ENCODE results near the gene LRATD1.

The LRATD1 gene

GRCh38 chr2:14608245-14608644 lies 24.3 kb upstream of the LRATD1 start:
- H3K27ac ChIP-seq, result no peak overlapping the region
- TF ChIP-seq, protein P1, sequence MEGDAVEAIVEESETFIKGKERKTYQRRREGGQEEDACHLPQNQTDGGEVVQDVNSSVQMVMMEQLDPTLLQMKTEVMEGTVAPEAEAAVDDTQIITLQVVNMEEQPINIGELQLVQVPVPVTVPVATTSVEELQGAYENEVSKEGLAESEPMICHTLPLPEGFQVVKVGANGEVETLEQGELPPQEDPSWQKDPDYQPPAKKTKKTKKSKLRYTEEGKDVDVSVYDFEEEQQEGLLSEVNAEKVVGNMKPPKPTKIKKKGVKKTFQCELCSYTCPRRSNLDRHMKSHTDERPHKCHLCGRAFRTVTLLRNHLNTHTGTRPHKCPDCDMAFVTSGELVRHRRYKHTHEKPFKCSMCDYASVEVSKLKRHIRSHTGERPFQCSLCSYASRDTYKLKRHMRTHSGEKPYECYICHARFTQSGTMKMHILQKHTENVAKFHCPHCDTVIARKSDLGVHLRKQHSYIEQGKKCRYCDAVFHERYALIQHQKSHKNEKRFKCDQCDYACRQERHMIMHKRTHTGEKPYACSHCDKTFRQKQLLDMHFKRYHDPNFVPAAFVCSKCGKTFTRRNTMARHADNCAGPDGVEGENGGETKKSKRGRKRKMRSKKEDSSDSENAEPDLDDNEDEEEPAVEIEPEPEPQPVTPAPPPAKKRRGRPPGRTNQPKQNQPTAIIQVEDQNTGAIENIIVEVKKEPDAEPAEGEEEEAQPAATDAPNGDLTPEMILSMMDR (conservative IDR thresholded peaks at IDR 0.05), result no peak

- H3K27ac ChIP-seq, result no peak overlapping the region
- TF ChIP-seq, protein P1 (conservative IDR thresholded peaks at IDR 0.05), result no peak
These were observed 18.5 kb upstream of the LRATD1 start for GRCh38 chr2:14614017-14614416.

DNA sequence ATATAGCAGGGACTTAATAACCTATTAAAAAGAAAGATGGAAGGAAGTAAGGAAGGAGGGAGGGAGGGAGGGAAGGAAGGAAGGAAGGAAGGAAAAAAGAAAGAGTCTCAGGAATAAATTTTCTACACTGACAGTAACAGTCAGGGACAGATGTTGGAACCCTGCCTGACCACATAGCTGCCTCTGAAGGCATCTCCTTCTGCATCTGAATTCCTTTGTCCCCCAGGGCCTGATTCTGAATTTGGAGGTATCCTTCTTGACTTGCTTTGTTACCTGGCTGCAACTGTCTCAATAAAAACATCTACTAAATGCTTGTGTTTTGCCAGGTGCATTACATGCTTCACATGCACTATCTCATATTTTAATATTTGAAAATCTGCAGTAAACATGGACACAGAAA lies 17.4 kb upstream of the LRATD1 start:
- no peak overlapping the region for H3K27ac ChIP-seq
- TF ChIP-seq, protein P1 (conservative IDR thresholded peaks at IDR 0.05), result no peak

- TF ChIP-seq, protein P1 (conservative IDR thresholded peaks at IDR 0.05), result no peak
- H3K27ac ChIP-seq, result no peak overlapping the region
These were observed 16.8 kb upstream of the LRATD1 start for GRCh38 chr2:14615760-14616159.

DNA sequence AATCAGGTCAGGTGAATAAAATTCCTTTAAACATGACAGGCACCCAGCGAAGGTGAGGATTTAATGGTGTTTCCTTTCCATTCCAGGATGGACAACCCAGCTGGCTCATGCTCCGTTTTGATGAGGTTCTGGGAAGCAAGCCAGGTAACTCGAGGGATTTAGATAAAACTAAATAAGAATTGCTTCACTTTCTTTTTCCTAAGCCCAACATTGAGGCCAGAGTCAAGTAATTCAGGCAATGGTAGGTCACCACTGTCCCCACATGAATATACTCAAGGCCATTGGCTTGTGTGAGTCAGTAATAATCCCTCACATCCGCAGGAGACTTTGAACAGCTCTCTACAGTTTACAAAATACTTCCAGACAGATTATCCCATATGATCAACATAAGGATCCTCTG lies 16.2 kb upstream of the LRATD1 start:
- TF ChIP-seq, protein P1 (conservative IDR thresholded peaks at IDR 0.05), result no peak
- H3K27ac ChIP-seq, result no peak overlapping the region

GRCh38 chr2:14616950-14617349 lies 15.6 kb upstream of the LRATD1 start:
- TF ChIP-seq, protein P1 (conservative IDR thresholded peaks at IDR 0.05), result no peak
- no peak overlapping the region for H3K27ac ChIP-seq

- TF ChIP-seq, protein P1 (conservative IDR thresholded peaks at IDR 0.05), result no peak
- H3K27ac ChIP-seq, result no peak overlapping the region
These were observed 13.1 kb upstream of the LRATD1 start for GRCh38 chr2:14619441-14619840.

DNA sequence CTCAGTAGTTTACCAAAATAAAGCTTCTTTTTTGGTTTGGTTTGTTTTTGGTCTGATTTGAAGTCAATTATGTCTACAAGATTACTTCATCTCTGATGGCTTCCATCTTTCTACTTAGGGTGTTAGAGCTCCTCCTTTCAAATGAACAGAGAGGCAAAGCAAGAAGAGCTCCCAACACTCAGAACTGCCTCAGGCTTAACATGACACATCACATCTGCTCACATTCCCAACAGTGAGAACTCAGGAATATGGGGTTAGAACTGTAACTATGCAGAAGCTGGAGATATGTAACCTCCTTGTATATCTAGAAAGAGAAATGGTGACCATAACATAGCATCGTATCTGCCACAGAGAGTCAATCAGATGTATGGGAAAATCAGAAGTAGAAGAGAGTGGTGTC lies 11.4 kb upstream of the LRATD1 start:
- TF ChIP-seq, protein P1 (conservative IDR thresholded peaks at IDR 0.05), result no peak
- no peak overlapping the region for H3K27ac ChIP-seq
